ENCODE data around the gene HORMAD2.

Gene HORMAD2

DNA sequence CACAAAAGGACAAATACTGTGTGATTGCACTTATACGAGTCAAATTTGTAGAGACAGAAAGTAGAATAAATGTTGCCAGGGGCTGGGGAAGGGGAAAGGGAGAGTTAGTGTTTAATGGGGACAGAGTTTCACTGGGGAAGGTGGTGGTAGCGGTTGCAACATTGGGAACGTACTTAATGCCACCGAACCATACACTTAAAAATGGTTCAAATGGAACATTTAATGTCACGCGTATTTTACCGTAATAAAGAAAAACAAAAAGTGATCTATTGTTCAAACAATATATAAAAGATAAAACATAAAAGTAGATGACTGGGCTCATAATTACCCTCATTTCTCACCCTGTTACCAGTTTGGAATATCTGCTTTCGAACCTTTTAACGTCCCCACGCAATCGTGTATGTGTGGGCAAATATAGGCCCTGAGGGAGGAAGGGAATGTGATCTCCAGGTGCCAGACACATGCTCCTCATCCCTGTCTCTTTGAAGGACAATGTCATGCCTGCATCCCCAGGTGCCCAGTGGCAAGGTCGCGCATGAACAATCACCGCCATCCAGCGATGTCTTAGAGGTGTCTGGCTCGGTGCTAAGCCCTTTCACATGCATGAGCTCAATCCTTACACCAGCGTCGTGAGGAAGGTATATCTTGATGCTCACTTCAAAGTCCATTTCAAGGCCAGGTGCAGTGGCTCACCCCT lies 131.0 kb downstream of the HORMAD2 start:
- H3K79me2 ChIP-seq (ENCODE audit: insufficient read depth, low read length), result no peaks in the 10 kb centered on the region
- no peak for TF ChIP-seq EZH2 (IDR thresholded peaks at IDR 0.05; ENCODE audit: borderline replicate concordance, low read depth, low read length, severe bottlenecking)
- TF ChIP-seq, protein P1, sequence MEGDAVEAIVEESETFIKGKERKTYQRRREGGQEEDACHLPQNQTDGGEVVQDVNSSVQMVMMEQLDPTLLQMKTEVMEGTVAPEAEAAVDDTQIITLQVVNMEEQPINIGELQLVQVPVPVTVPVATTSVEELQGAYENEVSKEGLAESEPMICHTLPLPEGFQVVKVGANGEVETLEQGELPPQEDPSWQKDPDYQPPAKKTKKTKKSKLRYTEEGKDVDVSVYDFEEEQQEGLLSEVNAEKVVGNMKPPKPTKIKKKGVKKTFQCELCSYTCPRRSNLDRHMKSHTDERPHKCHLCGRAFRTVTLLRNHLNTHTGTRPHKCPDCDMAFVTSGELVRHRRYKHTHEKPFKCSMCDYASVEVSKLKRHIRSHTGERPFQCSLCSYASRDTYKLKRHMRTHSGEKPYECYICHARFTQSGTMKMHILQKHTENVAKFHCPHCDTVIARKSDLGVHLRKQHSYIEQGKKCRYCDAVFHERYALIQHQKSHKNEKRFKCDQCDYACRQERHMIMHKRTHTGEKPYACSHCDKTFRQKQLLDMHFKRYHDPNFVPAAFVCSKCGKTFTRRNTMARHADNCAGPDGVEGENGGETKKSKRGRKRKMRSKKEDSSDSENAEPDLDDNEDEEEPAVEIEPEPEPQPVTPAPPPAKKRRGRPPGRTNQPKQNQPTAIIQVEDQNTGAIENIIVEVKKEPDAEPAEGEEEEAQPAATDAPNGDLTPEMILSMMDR (IDR thresholded peaks at IDR 0.05; ENCODE audit: borderline replicate concordance, extremely low read depth, low read length, poor library complexity, severe bottlenecking), result no peak
- no peak overlapping the region for H2AFZ ChIP-seq (ENCODE audit: low read depth, low read length)
- H3K36me3 ChIP-seq (ENCODE audit: insufficient read depth, low read length), result no peaks in the 10 kb centered on the region
- no peak overlapping the region for H3K27ac ChIP-seq (ENCODE audit: low read length)
- peaks cover 28% of the 10 kb centered on the region for H3K4me1 ChIP-seq (ENCODE audit: insufficient read depth, low read length)
- H3K4me2 ChIP-seq (ENCODE audit: insufficient read depth, low read length), result no peak overlapping the region
- no peaks in the 10 kb centered on the region for H4K20me1 ChIP-seq (ENCODE audit: insufficient read depth, low read length)
- no peak for DNase-seq
- no peaks in the 10 kb centered on the region for H3K9me3 ChIP-seq (ENCODE audit: insufficient read depth, low read length, severe bottlenecking)
- no peak overlapping the region for H3K9ac ChIP-seq (ENCODE audit: low read depth, low read length)
- no peaks in the 10 kb centered on the region for H3K27me3 ChIP-seq (ENCODE audit: insufficient read depth, low read length, poor library complexity)
- no peak for ATAC-seq (ENCODE audit: insufficient read depth, low read depth)
- H3K4me3 ChIP-seq (ENCODE audit: low read depth in 1 of 2, low read length in 2 of 2), result no peak overlapping the region

DNA sequence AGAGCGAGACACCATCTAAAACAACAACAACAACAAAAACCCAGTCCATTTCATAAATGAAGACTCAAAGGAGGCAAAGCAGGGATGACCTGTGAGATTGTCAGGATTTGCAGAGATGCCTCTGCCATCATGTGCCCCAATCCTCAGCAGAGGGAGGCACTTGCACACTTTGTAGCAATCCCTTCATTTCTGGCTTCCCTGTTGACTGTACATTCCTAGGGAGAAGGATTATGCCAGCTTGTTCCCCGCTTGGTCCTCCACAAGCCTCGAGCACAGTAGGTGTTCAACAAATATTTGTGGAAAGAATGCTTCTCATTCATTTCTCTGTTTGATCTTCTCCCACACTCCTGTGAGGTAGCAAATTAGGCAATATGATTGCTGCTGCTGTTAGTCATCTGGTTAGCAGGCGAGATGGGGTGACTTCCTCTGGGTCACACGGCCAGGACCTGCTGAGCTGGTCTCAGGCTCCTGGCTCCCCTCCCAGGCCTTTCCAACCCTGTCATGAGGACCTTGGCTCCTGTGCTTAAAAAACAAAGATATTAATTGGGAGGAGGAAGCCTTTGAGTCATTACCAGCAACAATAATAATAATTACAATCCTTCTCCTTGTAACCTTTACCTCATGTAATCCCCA lies 132.2 kb downstream of the HORMAD2 start:
- Histone ChIP-seq H3K4me1 (ENCODE audit: insufficient read depth, low read length) (peaks cover 28% of the 10 kb centered on the region), H3K79me2 (ENCODE audit: insufficient read depth, low read length) (no peaks in the 10 kb centered on the region), H4K20me1 (ENCODE audit: insufficient read depth, low read length) (no peaks in the 10 kb centered on the region), H3K4me3 (ENCODE audit: low read depth in 1 of 2, low read length in 2 of 2) (no peak overlapping the region), H3K9ac (ENCODE audit: low read depth, low read length) (no peak overlapping the region), H3K27me3 (ENCODE audit: insufficient read depth, low read length, poor library complexity) (no peaks in the 10 kb centered on the region), H3K9me3 (ENCODE audit: insufficient read depth, low read length, severe bottlenecking) (no peaks in the 10 kb centered on the region), H3K27ac (ENCODE audit: low read length) (no peak overlapping the region), H3K4me2 (ENCODE audit: insufficient read depth, low read length) (no peak overlapping the region), H3K36me3 (ENCODE audit: insufficient read depth, low read length) (no peaks in the 10 kb centered on the region), H2AFZ (ENCODE audit: low read depth, low read length) (no peak overlapping the region)
- DNase-seq (no peak), ATAC-seq (ENCODE audit: insufficient read depth, low read depth) (no peak)
- TF ChIP-seq, protein P1 (IDR thresholded peaks at IDR 0.05; ENCODE audit: borderline replicate concordance, extremely low read depth, low read length, poor library complexity, severe bottlenecking), result no peak

DNA sequence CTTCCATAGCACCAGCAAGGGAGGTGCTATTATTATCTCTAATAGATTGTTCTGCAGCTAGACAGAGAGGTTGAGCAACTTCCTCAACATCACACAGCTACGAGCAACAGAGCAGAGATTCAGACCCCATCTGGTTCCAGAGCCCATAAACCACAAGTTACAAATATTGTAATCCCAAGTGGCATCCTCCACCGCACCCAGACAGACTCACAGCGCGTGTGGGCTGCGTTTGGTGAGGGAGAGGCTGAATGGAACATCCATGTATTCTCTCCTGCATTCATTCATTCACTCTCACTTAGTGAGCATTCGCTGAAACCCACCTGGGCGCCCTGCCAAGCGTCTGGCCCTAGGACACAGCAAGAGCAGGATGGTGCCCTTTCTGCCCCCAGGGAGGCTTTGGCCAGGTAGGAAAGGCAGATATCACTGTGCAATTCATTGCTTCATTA lies 132.8 kb downstream of the HORMAD2 start:
- TF ChIP-seq, protein P1 (IDR thresholded peaks at IDR 0.05; ENCODE audit: borderline replicate concordance, extremely low read depth, low read length, poor library complexity, severe bottlenecking), result no peak
- no peak for TF ChIP-seq EZH2 (IDR thresholded peaks at IDR 0.05; ENCODE audit: borderline replicate concordance, low read depth, low read length, severe bottlenecking)
- no peak overlapping the region for H3K4me3 ChIP-seq (ENCODE audit: low read depth in 1 of 2, low read length in 2 of 2)
- no peak overlapping the region for H3K4me2 ChIP-seq (ENCODE audit: insufficient read depth, low read length)
- H3K36me3 ChIP-seq (ENCODE audit: insufficient read depth, low read length), result no peaks in the 10 kb centered on the region
- H3K4me1 ChIP-seq (ENCODE audit: insufficient read depth, low read length), result peaks cover 28% of the 10 kb centered on the region
- no peaks in the 10 kb centered on the region for H3K27me3 ChIP-seq (ENCODE audit: insufficient read depth, low read length, poor library complexity)
- no peaks in the 10 kb centered on the region for H3K79me2 ChIP-seq (ENCODE audit: insufficient read depth, low read length)
- DNase-seq (peak; percentile 64), ATAC-seq (ENCODE audit: insufficient read depth, low read depth) (peak; percentile 83)
- no peaks in the 10 kb centered on the region for H4K20me1 ChIP-seq (ENCODE audit: insufficient read depth, low read length)
- H3K9ac ChIP-seq (ENCODE audit: low read depth, low read length), result no peak overlapping the region
- peak overlapping the region; percentile 33 for H3K27ac ChIP-seq (ENCODE audit: low read length)
- no peak overlapping the region for H2AFZ ChIP-seq (ENCODE audit: low read depth, low read length)
- H3K9me3 ChIP-seq (ENCODE audit: insufficient read depth, low read length, severe bottlenecking), result no peaks in the 10 kb centered on the region

All from DND-41 (cell line).